GM12878 (cell line): ENCODE results near the gene SEMA5B. TPM values are rescaled to one million over a fixed set of nuclear protein-coding genes. Genes with fewer than 3 reads are reported as not detected.

ENCODE experiments used
- ATAC-seq: fragments of 200-7000 bp; cut with Tn5 transposase; 3 replicates; pipeline ENCODE4 v1.9.1; 2020; ENCODE audit warnings: mild to moderate bottlenecking, moderate library complexity
- BruUV-seq: library from RNA; stranded (reverse); fragments of 400-500 nt; replicated peaks from 2 replicates; lab custom pipeline; 2021; lab: Mats Ljungman, UMichigan
- CTCF ChIA-PET: fragments of 300-600 bp; sonication (Branson Sonifier 250); formaldehyde crosslinking; extraction: SDS; loops from one replicate; lab custom pipeline; 2021; ENCODE audit warnings: inconsistent platforms; lab: Yijun Ruan, JAX
- POLR2A ChIA-PET: fragments of 350-600 bp; formaldehyde crosslinking; extraction: SDS; loops from one replicate; lab custom pipeline; 2021; ENCODE audit warnings: inconsistent platforms; lab: Charles Lee
- RAD21 ChIA-PET: fragments of 300-600 bp; sonication (Branson Sonifier 250); formaldehyde crosslinking; loops from one replicate; lab custom pipeline; 2023; ENCODE audit warnings: antibody characterized with exemption; ENCODE audit not compliant: unreplicated experiment; lab: Charles Lee
- SMC1A ChIA-PET: fragments of 300-600 bp; sonication (Branson Sonifier 250); formaldehyde crosslinking; loops from one replicate; lab custom pipeline; 2023; ENCODE audit not compliant: unreplicated experiment, uncharacterized antibody; lab: Charles Lee
- DNase-seq: peaks from one replicate; pipeline ENCODE4 v3.0.0-alpha.2; 2011; ENCODE audit warnings: low read depth, low spot score
- FAIRE-seq: peaks from 3 replicates; lab custom pipeline; 2011; peaks lifted over from hg19 to GRCh38; lab: Jason Lieb, UNC
- H2AFZ ChIP-seq: 2 replicates; pipeline ENCODE4 v1.6.0; 2011; ENCODE audit warnings: low read depth, low read length, control low read depth; ENCODE audit not compliant: control insufficient read depth
- H3K27ac ChIP-seq: 2 replicates; pipeline ENCODE4 v1.5.1; 2011; ENCODE audit warnings: control low read depth; ENCODE audit not compliant: control insufficient read depth, insufficient read depth
- H3K27me3 ChIP-seq, 2 experiments: replicated peaks in 1 of 2; 2 replicates each; pipeline versions ENCODE4 v1.6.0 to v1.6.1; 2011; ENCODE audit warnings: low read length in 1 of 2; ENCODE audit not compliant: control insufficient read depth in 2 of 2, insufficient read depth in 2 of 2
- H3K36me3 ChIP-seq, 2 experiments: 2 replicates each; pipeline ENCODE4 v1.5.1; 2011; ENCODE audit warnings: low read length in 1 of 2; ENCODE audit not compliant: control insufficient read depth in 2 of 2, insufficient read depth in 2 of 2
- H3K4me1 ChIP-seq: 2 replicates; pipeline ENCODE4 v1.6.1; 2011; ENCODE audit warnings: mild to moderate bottlenecking, low read length, moderate library complexity, mixed read lengths; ENCODE audit not compliant: control insufficient read depth, insufficient read depth
- H3K4me2 ChIP-seq: 2 replicates; pipeline ENCODE4 v1.6.0; 2011; ENCODE audit warnings: control low read depth; ENCODE audit not compliant: control insufficient read depth, insufficient read depth
- H3K4me3 ChIP-seq: fragments of 200-600 bp; sonication (generic); 2 replicates; pipeline ENCODE4 v1.5.1; 2016
- H3K79me2 ChIP-seq: 2 replicates; pipeline ENCODE4 v1.6.0; 2011; ENCODE audit warnings: low read length; ENCODE audit not compliant: control insufficient read depth, insufficient read depth
- H3K9ac ChIP-seq: 2 replicates; pipeline ENCODE4 v1.8.0; 2011; ENCODE audit warnings: low read length, control low read depth, mixed read lengths; ENCODE audit not compliant: control insufficient read depth, insufficient read depth
- H3K9me3 ChIP-seq: replicated peaks from 3 replicates; pipeline ENCODE4 v1.5.1; 2011; ENCODE audit warnings: mild to moderate bottlenecking, low read length; ENCODE audit not compliant: control insufficient read depth, insufficient read depth
- H4K20me1 ChIP-seq: 2 replicates; pipeline ENCODE4 v1.6.0; 2011; ENCODE audit not compliant: control insufficient read depth, insufficient read depth
- CHD2 ChIP-seq: IDR thresholded peaks from 2 replicates; pipeline ENCODE4 v1.6.1; 2011; ENCODE audit warnings: low read depth, low read length, improper control_type of control experiment, borderline replicate concordance
- FOS ChIP-seq: IDR thresholded peaks from 3 replicates; pipeline ENCODE4 v1.6.1; 2011; ENCODE audit warnings: borderline replicate concordance; ENCODE audit not compliant: insufficient read length; ENCODE audit errors: extremely low read depth
- IKZF1 ChIP-seq: fragments of 450-650 bp; conservative IDR thresholded peaks from 2 replicates; pipeline ENCODE4 v1.6.1; 2017; ENCODE audit warnings: antibody characterized with exemption, mild to moderate bottlenecking
- MYB ChIP-seq: fragments of 150-350 bp; IDR thresholded peaks from 2 replicates; pipeline ENCODE4 v1.6.1; 2014; ENCODE audit warnings: mild to moderate bottlenecking, low read depth, low read length, borderline replicate concordance
- TCF7 ChIP-seq: IDR thresholded peaks from 2 replicates; pipeline ENCODE4 v1.6.1; 2014; ENCODE audit warnings: antibody characterized with exemption, borderline replicate concordance
- ZSCAN29 ChIP-seq: fragments of 450-650 bp; IDR thresholded peaks from 2 replicates; pipeline ENCODE4 v1.6.1; 2017; ENCODE audit warnings: mild to moderate bottlenecking, moderate library complexity
- WGBS: methylation state at CpG from one replicate; pipeline ENCODE4 v1.1.6; 2016; ENCODE audit warnings: low lambda C conversion rate; ENCODE audit not compliant: insufficient replicate concordance, insufficient coverage; ENCODE audit errors: missing lambda C conversion rate; 5-methylcytosine and 5-hydroxymethylcytosine counted together
- in situ Hi-C: fragments of 300-500 bp; cut with MboI; formaldehyde crosslinking; loops from 9 replicates; pipeline ENCODE4 v1.14.3; 2018; ENCODE audit warnings: mixed read lengths
- intact Hi-C: fragments of 100-400 bp; cut with micrococcal nuclease; formaldehyde crosslinking; loops from one replicate; pipeline ENCODE4 v1.14.2; 2022; ENCODE audit not compliant: unreplicated experiment
- polyA plus RNA-seq, 11 experiments: library from polyadenylated mRNA; depleted of rRNA in 4 of 11; unstranded in 6 of 11; stranded (reverse) in 5 of 11; fragments of >200 nt; fragmentation: Nextera tagmentation in 4 of 11; fragmentation: Illumina TruSeq in 1 of 11; extraction: Ambion mirVana in 4 of 11; extraction: Trizol in 1 of 11; gene quantifications; 1 replicate in 1 of 11; 2 replicates in 10 of 11; pipeline versions ENCODE4 v1.2.1 to v1.2.3, GENCODE V29; 2011 to 2016; ENCODE audit warnings: inconsistent platforms in 2 of 11, missing spikeins in 2 of 11, low read depth in 1 of 11
- total RNA-seq, 4 experiments: library from RNA; depleted of rRNA in 3 of 4; stranded (reverse); fragments of >200 nt in 3 of 4; fragmentation: Illumina TruSeq in 1 of 4; extraction: Trizol in 1 of 4; gene quantifications; 2 replicates each; pipeline versions ENCODE4 v1.2.1 to v1.2.3, GENCODE V29; 2013 to 2021
- TF ChIP-seq, protein P1 (sequence below): fragments of 450-650 bp; IDR thresholded peaks from 2 replicates; pipeline ENCODE4 v1.6.1; 2016; ENCODE audit warnings: mild to moderate bottlenecking
- TF ChIP-seq, protein P2 (sequence below): IDR thresholded peaks from 2 replicates; pipeline ENCODE4 v1.6.1; 2012; ENCODE audit warnings: low read depth, low read length, improper control_type of control experiment

Gene SEMA5B
- total and polyA plus RNA-seq, 10 of the 15 experiments (the other 5 are each of a cell fraction or from before 2014, with no cell fraction given) = 0.05 TPM; not detected in 9

- Histone ChIP-seq H3K27ac (no peak overlapping the region), H3K4me2 (no peak overlapping the region), H3K79me2 (no peaks in the 10 kb centered on the region), H3K9me3 (no peaks in the 10 kb centered on the region), H3K9ac (no peak overlapping the region), H3K27me3 (peaks cover 0 to 3% of the 10 kb centered on the region in 2 experiments; a peak in 1 of 4 replicates), H3K4me1 (no peaks in the 10 kb centered on the region), H3K36me3 (no peaks in the 10 kb centered on the region), H4K20me1 (no peaks in the 10 kb centered on the region), H2AFZ (no peak overlapping the region), H3K4me3 (no peak overlapping the region)
- RAD21 ChIA-PET = interaction anchor here (0.6 kb wide), 1 partner anchor 947 kb away, joined by 3 read pairs; the partner anchor contains the start of gene CD86
- BruUV-seq = no TSS peak
- WGBS = 51% methylated on average over 8 of the region's 8 CpGs
- CTCF ChIA-PET = no interaction called here
- intact Hi-C loops (no loop called here), in situ Hi-C loops (no loop called here)
- TF ChIP-seq, protein P1, sequence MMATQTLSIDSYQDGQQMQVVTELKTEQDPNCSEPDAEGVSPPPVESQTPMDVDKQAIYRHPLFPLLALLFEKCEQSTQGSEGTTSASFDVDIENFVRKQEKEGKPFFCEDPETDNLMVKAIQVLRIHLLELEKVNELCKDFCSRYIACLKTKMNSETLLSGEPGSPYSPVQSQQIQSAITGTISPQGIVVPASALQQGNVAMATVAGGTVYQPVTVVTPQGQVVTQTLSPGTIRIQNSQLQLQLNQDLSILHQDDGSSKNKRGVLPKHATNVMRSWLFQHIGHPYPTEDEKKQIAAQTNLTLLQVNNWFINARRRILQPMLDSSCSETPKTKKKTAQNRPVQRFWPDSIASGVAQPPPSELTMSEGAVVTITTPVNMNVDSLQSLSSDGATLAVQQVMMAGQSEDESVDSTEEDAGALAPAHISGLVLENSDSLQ = no peak
- TF ChIP-seq FOS = no peak
- TF ChIP-seq IKZF1 = no peak
- TF ChIP-seq CHD2 = no peak
- TF ChIP-seq ZSCAN29 = no peak
- TF ChIP-seq, protein P2, sequence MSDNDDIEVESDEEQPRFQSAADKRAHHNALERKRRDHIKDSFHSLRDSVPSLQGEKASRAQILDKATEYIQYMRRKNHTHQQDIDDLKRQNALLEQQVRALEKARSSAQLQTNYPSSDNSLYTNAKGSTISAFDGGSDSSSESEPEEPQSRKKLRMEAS = no peak
- no peak for TF ChIP-seq TCF7
- no peak for TF ChIP-seq MYB
- FAIRE-seq (no peak), ATAC-seq (no peak), DNase-seq (no peak)
- POLR2A ChIA-PET = no interaction called here
- SMC1A ChIA-PET = no interaction called here
These were observed 25.3 kb downstream of the SEMA5B start for GRCh38 chr3:123002100-123002748.
